ENCODE results near the gene STK4. TPM values are rescaled to one million over a fixed set of nuclear protein-coding genes. Genes with fewer than 3 reads are reported as not detected.

STK4 gene
- total and polyA plus RNA-seq, 2 of the 8 experiments (the other 6 are each of a cell fraction or from before 2014, with no cell fraction given): 12.0 to 34.3 TPM

DNA sequence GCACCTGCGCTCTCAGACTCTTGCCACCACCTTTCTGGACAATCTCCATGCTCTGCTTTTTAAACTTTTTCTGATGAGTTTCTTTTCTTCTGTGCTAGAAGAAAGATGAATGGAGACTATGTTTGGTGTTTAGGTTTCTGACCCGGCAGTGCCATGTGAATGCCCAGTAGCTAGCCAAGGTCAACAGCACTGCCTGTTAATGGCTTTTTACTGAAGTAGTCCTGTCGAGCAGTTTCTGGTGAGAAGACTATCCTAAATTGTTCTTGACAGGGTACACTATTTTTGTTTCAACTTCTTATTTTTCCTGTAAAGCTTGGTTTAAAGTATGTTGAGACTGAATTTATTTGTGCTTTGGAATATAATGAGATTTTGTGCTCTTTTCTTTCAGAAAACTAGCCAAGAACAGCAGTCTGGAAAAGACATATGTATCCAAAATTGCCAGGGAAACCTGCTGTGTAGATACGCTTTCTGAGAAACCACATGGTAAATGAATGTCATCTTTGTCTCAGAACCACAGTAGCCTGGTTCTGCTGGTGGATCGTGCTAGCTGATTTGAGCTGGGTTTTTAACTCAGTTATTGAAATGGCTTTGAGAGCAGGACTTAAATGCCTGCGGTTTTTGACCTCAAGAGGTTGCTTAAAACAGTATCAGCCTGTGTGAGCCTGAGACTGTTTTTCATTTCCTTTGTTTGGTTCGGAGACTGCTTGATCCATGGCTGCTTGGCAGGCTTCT lies 86.6 kb downstream of the STK4 start (continued):
- no peak for TF ChIP-seq PHF8 (conservative IDR thresholded peaks at IDR 0.05; ENCODE audit: low read depth, low read length)
- TF ChIP-seq RNF2 (IDR thresholded peaks at IDR 0.05; ENCODE audit: borderline replicate concordance, low read depth, low read length, missing control alignments, poor library complexity, severe bottlenecking): no peak
- TF ChIP-seq, protein P1, sequence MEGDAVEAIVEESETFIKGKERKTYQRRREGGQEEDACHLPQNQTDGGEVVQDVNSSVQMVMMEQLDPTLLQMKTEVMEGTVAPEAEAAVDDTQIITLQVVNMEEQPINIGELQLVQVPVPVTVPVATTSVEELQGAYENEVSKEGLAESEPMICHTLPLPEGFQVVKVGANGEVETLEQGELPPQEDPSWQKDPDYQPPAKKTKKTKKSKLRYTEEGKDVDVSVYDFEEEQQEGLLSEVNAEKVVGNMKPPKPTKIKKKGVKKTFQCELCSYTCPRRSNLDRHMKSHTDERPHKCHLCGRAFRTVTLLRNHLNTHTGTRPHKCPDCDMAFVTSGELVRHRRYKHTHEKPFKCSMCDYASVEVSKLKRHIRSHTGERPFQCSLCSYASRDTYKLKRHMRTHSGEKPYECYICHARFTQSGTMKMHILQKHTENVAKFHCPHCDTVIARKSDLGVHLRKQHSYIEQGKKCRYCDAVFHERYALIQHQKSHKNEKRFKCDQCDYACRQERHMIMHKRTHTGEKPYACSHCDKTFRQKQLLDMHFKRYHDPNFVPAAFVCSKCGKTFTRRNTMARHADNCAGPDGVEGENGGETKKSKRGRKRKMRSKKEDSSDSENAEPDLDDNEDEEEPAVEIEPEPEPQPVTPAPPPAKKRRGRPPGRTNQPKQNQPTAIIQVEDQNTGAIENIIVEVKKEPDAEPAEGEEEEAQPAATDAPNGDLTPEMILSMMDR (IDR thresholded peaks at IDR 0.05; ENCODE audit: control extremely low read depth in 1 of 3, insufficient read depth in 1 of 3, low read depth in 1 of 3, low read length in 3 of 3): no peak
- no peak for TF ChIP-seq YY1 (IDR thresholded peaks at IDR 0.05; ENCODE audit: low read depth, low read length)
- TF ChIP-seq, protein P2, sequence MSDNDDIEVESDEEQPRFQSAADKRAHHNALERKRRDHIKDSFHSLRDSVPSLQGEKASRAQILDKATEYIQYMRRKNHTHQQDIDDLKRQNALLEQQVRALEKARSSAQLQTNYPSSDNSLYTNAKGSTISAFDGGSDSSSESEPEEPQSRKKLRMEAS (IDR thresholded peaks at IDR 0.05): no peak

Measured in H1 (cell line).